GM19035 (cell line): ENCODE measurements around the gene ASCC2.
"Not testable (repeated sequence)": the region's sequence is repeated elsewhere in the genome, so short reads cannot be mapped to it uniquely, and the experiment has no call there.

Source experiments
- ATAC-seq: cut with Tn5 transposase; IDR thresholded peaks from one replicate; pipeline ENCODE4 v1.9.1; 2021; ENCODE audit not compliant: unreplicated experiment

The ASCC2 gene, protein sequence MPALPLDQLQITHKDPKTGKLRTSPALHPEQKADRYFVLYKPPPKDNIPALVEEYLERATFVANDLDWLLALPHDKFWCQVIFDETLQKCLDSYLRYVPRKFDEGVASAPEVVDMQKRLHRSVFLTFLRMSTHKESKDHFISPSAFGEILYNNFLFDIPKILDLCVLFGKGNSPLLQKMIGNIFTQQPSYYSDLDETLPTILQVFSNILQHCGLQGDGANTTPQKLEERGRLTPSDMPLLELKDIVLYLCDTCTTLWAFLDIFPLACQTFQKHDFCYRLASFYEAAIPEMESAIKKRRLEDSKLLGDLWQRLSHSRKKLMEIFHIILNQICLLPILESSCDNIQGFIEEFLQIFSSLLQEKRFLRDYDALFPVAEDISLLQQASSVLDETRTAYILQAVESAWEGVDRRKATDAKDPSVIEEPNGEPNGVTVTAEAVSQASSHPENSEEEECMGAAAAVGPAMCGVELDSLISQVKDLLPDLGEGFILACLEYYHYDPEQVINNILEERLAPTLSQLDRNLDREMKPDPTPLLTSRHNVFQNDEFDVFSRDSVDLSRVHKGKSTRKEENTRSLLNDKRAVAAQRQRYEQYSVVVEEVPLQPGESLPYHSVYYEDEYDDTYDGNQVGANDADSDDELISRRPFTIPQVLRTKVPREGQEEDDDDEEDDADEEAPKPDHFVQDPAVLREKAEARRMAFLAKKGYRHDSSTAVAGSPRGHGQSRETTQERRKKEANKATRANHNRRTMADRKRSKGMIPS

DNA sequence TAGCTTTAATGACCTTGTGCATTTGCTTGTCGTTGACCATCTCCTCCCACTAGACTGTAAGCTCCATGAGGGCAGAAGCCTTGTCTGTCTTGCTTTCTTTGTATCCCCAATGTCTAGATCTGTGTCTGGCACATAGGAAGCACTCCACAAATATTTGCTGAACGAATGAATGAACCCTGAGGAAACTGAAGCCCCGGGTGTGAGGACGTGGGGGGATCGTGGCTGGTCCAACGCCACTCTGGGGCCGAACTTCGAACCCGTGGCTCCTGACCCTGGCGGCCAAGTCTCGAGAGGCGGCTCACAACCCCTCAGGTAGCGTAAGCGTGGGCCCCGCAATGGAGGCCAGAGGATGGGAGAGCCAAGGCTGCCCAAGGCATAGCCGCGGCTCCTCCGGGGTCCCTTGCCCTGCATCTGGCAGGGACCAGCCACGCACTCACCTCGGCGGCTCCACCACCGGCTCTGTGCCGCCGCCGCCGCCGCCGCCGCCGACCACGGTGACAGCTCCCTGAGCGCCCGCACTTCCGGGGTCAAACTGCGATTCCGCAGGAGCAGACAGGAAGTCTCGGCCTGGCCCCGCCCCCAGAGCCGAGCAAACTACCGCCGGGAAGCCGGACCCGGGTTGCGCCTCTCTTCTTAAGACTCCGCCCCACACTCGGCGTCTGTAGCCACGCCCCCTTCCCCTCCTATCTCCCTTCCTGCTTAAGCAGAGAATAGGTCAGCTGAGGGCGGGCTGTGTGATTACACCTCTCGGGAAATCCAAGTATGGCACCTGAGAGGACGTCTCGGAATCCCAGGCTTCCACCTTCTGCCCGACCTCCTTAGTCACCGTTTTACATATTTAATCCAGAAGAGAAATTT lies at the start of gene ASCC2:
ASCC2 (minus strand) TSS at position 534 of the 858 bp plus-strand sequence. CDS start 5,949 bp downstream, outside the sequence.
- ATAC-seq, result peak; percentile 93

DNA sequence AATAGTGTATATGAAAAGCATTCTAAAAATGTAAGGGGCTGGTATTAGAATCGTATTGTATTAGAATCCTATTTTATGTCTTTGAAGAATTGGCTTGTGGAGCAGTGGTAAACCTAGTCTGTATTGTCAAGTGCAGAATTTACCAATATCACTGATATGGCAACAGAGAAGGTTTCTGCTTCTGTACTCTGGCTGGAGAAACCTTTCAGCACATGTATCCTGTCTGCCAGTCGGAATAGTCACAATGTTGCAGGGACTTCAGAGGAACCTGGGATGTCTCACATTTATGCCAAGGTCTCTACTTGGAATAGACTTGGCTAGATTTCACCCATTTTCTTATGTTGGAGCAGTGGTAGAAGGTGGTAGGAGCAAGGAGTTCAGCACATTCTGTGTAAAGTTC lies 49.3 kb upstream of the ASCC2 start:
- no peak for ATAC-seq

DNA sequence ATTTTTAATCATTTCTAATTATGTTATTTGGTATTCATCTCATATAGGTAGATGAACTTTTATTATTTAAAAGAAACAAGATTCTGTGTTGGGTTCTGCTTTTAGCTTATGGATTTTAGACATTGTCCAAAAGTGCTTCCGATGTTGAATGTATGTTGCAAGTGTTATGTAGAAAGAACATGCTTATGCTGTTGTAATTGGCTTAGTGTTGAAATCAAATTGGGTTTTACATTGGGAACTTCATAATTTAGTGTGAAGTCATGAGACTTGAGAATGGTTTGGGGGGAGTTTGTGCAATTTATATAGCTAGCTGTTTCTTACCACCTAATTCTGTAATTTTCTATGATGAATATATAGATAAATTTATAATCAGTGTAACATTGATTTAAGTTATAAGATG lies 48.5 kb upstream of the ASCC2 start:
- no peak for ATAC-seq

DNA sequence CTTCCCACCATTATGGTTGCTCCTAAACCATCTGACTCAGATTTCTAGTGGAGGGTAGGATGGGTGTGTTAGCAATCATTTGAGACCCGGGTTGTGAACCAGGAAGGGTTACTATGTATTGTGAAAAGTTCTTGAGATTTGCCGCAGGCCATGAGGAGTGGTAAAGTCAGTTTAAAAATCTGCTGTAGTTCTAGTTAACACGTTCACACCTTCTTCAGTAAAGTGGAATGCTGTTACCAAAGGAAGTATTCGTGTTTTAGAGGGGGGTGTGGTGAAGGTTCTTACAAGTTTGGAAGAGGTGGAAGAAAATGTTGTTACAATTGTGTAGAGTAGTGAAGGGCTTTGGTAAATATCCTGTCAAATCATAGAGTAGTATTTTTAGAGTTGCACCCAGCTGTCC lies 47.5 kb upstream of the ASCC2 start:
- ATAC-seq, result no peak

DNA sequence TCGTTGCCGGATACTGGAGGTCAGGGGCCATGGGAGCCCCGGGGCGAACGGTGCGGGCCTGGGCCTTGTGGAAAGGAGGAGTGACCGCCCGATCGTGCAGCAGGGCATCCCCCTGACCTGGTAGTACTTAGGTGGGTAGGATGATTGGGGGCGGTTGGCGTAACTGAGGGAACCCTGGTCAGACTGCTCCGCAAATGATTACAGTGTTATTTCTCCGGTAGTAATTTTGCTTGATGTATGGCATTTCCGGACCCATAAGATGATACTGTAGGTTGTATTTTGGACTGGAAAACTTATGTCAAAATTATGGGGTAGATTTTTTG lies 45.7 kb upstream of the ASCC2 start:
- peak; percentile 11 for ATAC-seq

DNA sequence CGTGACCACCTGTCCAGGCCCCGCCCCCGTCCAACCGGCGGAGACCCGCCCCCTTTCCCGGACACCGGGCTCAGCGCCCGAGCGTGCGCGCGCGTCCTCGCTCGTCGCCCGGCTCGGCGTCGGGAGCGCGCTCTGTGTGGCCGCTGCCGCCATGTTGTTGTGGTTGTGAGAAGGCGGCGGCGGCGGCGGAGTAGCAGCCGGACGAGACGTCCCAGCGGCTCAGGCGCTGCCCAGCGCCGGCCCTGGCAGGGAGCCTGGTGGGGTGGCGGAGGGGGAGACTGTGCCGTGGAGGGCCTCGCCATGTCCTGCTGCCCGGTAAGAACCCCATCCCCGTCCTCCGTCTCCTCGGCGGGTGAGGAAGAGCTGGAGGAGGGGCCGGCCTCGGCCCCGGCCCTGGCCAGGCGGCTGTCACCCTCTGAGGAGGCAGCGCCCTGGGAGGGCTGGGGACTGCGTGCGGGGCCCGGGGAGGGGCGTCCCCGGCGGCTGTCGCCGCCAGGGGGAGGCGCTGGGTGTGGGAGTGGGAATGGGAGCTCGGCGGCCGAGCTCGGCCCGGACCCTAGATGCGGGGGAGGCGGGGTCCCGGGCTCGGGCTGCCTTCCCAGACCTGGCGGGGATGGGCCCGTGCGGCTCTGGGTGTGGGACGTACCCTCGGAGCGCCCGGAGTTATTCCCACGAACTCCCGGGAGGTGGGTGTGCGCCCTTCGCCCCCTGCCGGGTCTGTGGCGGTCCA lies 45.1 kb upstream of the ASCC2 start, which contains the start of gene MTMR3:
MTMR3 (plus strand) TSS at position 130 of the 730 bp plus-strand sequence. CDS start 87,886 bp downstream, outside the sequence.
- ATAC-seq, result peak; percentile 73

DNA sequence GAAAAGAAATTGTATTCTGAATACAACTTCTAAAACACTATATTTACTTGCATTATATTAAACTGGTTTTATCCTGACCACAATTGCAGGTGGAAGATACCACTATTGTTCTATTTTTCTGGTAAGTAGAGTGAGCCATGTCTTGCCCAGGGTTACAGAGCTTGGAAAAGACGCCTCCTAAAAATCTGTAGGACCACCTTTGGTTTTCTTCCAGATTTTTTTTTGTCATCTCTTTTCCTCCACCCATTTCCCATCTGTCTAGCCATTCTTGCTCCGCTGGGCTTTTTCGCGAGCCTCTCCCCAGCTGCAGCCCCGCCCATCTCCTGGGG lies 44.6 kb upstream of the ASCC2 start:
- ATAC-seq, result no peak

DNA sequence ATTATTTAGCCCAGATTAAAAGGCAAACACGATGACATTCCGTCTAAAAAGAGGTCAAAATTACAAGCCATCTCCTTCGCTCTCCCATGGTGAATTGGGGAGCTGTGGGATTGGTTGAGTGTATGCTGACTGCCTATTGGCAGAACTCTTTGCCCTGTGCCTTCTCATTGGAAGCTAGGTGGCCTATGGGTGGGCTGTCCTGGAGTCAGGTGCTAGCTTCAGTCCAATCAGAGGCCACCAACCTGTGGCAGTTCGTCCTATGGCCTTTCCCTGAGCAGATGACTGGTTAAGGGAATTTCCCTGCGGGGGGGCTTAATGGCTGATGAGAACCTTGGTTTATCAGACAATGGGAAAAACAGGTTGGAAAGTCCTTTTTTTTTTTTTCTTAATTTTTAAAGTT lies 41.7 kb upstream of the ASCC2 start:
- no peak for ATAC-seq

DNA sequence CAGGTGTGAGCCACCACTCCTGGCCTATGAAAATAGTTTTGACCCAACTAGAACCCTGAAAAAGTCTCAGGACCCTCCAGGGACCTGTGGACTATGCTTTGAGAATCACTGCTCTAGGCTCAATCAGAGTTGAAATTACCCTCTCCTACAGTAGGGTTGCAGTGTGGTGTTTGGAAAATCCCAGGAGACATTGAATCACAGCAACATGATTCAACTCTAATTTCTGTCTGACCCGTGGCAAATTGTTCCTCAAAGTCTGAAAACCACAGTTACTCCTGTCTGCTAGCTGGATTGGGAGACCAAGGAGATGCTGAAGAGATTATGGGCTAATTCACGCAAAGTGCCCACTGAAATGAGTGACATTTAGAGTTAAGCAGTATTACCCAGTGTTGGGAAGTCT lies 39.5 kb upstream of the ASCC2 start:
- ATAC-seq, result no peak

DNA sequence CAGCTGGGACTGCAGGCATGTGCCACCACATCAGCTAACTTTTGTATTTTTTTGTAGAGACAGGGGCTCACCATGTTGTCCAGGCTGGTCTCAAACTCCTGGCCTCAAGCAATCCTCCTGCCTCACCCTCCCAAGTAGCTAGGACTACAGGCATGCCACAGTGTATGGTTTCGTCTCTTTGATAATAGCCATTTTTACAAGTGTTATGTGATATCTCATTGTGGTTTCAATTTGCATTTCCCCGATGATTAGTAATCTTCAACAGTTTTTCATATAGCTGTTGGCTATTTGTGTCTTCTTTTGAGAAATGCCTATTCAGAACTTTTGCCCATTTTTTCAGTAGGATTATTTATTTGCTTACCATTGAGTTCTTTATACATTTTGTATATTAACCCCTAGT lies 35.9 kb upstream of the ASCC2 start:
- ATAC-seq, result no peak

DNA sequence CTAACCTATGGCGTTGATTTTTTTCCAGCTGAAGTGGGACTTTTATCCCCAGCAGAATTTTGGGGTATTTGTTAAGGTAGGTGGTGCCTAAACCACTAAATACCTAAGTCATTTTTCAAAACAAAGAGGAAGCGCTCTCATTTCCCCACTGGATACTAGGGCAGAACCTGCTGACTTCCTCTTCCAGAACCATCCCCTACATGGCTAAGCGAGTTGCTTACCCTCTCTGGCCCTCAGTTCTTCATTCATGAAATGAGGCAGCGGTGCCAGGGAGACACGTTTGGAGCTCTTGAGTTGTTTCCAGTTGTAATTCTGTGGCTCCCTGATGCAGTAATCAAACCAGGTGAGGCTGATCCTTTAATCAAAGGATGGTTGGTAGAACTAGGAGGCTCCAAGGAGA lies 34.9 kb upstream of the ASCC2 start:
- ATAC-seq, result no peak

DNA sequence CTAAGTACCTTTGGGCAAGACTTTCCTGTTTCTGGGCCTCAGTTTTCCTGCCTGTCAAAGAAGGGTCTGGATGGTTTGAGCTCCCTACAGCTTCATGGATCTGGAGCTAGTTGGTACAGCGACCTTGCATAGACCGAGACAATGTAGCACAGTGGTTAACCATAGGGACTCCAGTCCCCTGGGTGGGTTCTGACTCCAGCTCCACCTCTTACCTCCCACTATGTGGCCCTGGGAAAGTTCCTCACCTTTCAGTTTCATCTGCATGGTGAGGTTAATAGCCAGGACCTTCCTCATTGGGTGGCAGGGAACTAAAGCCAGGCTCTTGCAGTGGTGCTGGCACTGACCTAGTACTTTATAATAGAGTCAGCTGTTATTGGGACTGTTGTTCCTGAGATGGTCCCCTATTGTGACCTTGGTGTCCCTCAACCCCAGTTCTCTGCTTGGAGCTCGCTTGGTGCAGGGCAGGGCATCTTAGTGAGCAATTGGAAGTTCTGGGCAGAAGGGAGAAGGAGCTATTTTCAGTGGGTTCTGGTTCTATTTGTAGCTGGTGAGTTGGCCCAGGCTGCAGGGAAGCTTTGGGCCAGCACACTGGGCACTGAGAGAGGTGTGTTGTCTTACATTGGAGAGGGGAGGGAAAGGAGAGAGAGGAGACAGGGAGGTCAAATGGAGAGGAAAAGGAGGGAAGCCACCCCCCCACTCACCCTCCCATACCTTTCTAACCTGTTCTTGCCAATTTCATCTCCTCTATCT lies 34.2 kb upstream of the ASCC2 start:
- no peak for ATAC-seq

DNA sequence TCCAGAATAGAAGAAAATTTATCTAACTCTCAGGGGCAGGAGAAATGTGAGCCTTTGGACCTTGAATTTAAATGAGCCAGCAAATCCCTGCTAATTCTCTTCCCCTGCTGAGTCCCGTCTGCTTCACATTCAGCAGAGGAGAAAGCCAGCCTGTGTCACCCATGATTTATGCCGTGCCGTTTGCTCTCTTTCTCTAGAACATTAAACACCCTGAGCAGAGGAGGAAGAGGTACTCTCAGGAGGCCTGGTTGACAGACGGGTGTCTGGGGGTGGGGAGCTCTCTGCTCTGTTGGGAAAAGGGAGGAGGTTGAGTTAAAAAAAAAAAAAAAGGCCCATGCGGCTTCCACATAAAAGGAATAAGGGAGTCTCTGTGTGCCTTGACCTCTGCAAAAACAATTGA lies 33.6 kb upstream of the ASCC2 start:
- no peak for ATAC-seq

DNA sequence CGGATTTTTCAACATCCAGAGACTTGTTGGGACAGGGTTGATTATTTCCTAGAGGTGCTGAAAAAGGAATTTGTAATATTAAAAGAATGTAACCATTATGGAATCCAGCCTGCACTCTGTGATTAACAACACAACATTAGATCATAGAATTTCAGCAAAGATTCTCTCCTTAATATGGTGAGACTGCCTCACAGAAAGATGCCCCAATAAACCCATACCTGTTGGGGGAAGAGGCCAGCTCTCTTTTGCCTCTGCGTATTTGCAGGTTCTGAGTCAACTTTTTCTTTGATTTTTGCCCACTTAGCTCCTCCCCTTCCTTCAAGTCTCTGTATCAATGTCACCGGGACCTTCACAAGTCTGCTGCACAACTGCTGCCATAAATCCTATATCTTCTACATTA lies 32.5 kb upstream of the ASCC2 start:
- ATAC-seq, result no peak

DNA sequence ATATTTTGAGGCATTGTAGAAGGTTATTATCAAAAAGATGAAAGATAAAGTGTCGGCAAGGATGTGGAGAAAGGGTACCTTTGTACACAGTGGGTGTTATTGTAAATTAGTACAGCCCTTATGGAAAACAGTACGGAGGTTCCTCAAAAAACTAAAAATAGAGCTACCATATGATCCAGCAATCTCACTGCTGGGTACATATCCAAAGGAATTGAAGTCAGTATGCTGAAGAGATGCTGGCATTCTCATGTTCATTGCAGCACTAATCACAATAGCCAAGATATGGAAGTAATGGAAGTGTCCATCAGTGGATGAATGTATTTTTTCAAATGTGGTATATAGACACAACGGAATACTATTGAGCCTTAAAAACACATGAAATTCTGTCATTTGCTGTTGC lies 29.8 kb upstream of the ASCC2 start:
- ATAC-seq, result no peak

DNA sequence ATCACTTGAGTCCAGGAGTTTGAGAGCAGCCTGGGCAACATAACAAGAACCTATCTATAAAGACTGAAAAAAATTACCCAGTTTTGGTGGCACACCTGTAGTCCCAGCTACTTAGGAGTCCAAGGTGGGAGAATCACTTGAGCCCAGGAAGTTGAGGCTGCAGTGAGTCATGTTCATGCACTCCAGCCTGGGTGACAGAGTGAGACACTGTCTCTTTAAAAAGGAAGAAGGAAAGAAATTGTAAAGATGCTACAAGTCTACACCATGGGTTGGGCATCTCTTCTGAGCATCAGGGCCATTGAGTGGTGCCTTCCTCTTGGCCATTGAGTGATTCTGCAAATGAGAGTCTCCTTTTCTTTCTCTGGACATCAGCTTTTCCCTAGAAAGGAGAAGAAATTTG lies 29.2 kb upstream of the ASCC2 start:
- ATAC-seq, result no peak

DNA sequence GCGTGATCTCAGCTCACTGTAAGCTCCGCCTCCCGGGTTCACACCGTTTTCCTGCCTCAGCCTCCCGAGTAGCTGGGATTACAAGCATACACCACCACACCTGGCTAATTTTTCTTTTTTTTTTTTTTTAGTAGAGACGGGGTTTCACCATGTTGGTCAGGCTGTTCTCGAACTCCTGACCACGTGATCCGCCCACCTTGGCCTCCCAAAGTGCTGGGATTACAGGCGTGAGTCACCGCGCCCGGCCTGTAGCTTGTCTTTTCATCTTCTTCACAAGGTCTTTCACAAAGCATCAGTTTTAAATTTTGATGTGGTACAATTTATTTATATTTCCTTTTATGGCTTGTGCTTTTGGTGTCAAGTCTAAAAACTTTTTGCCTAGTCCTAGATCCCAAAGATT lies 27.5 kb upstream of the ASCC2 start:
- not testable (repeated sequence) for ATAC-seq

DNA sequence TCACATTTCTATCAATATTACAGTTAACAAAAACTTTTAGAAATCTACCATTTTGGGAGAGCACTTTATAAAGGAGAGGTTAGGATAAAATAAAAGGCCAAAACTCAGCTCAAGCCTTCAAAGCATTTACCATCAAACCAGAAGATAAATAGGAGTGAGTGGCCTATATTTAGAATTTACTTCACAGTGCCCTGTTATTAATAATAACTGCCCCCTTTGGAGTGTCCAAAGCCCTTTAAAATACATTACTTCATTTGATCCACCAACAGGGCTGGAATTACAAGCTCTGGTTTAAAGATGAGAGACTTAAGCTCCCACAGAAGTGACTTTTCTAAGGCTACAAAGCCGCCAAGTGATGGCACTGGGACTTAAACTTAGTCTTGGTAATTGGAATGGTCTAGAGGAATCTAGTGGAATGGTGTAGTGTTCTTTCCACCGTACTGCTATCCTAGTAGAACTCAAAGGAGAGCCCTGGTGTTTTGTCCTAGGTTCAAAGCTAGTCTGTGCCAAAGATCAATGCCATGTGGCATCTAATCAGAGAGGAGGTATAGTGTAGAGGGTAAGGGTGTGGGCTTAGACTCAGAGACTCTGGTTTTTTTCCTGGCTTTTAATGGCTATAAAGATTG lies 23.7 kb upstream of the ASCC2 start:
- ATAC-seq, result no peak

DNA sequence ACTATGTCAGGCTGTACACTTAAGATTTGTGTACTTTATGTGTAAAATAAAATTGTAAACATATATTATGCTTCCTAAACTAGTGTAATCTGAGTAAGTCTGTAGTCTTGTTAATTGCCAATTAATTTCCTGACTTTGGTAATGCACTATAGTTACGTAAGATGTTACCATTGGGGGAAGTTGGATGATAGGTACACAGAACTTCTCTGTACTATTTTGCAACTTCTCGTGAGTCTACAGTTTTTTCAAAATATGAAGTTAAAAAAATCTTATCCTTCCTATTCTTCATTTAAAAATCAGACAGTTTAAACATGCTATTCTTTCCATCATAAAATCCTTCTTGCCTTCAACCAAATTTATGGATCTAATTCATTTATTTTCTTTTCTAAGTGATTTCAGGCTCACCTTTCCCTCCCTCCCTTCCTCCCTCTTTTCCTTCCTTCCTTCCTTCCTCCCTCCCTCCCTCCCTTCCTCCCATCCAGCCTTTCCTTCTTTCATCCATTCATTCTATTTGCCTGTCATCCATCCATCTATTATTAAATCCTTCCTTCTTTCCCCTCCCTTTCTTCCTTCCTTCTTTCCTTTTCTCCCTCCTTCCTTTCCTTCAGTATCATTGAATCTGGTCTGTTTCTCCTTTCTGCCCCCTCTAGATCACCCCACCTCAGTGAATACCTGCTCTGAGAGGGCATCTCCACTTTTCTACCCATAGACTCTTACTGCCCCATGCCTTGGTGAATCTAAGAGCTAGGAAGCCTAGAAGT lies 22.1 kb upstream of the ASCC2 start:
- no peak for ATAC-seq
